WTC11 (cell line): ENCODE data around the gene SLC22A7. TPM values are rescaled to one million over a fixed set of nuclear protein-coding genes. Genes with fewer than 3 reads are reported as not detected.

Experiments
- ATAC-seq: fragments of 200-7000 bp; cut with Tn5 transposase; 2 replicates; pipeline ENCODE4 v1.10.0; 2021; ENCODE audit warnings: mild to moderate bottlenecking, moderate library complexity
- CTCF ChIA-PET: fragments of 300-600 bp; sonication (Branson Sonifier 250); formaldehyde crosslinking; loops from one replicate; lab custom pipeline; 2021; ENCODE audit warnings: antibody characterized with exemption; lab: Charles Lee
- POLR2A ChIA-PET: fragments of 350-600 bp; sonication (Branson Sonifier 250); formaldehyde crosslinking; loops from one replicate; lab custom pipeline; 2021; ENCODE audit warnings: antibody characterized with exemption; lab: Charles Lee
- DNase-seq: peaks from one replicate; pipeline ENCODE4 v3.0.0; 2021; ENCODE audit warnings: low spot score
- H3K27ac Mint-ChIP-seq: 2 replicates; pipeline ENCODE4 v1.8.0; 2021; ENCODE audit warnings: mixed read lengths
- H3K27me3 Mint-ChIP-seq: 2 replicates; pipeline ENCODE4 v1.8.0; 2021; ENCODE audit warnings: low read depth, mild to moderate bottlenecking, moderate library complexity, mixed read lengths
- H3K36me3 Mint-ChIP-seq: 2 replicates; pipeline ENCODE4 v1.8.0; 2021; ENCODE audit warnings: mixed read lengths
- H3K4me1 Mint-ChIP-seq: 2 replicates; pipeline ENCODE4 v1.8.0; 2022; ENCODE audit warnings: mixed read lengths
- H3K4me3 Mint-ChIP-seq: 2 replicates; pipeline ENCODE4 v1.8.0; 2021; ENCODE audit warnings: mild to moderate bottlenecking, moderate library complexity, mixed read lengths
- H3K9me3 Mint-ChIP-seq: 2 replicates; pipeline ENCODE4 v1.8.0; 2021; ENCODE audit warnings: mixed read lengths
- ATF1 ChIP-seq: sonication (generic); formaldehyde crosslinking; IDR thresholded peaks from 2 replicates; pipeline ENCODE4 v1.8.1; 2023; ENCODE audit warnings: mild to moderate bottlenecking, moderate library complexity, missing genetic modification reagents
- CDX4 ChIP-seq: fragments of 250-450 bp; sonication (Bioruptor Pico); IDR thresholded peaks from 2 replicates; pipeline ENCODE4 v1.9.0; 2021; ENCODE audit warnings: moderate library complexity, mild to moderate bottlenecking, inconsistent platforms, borderline replicate concordance
- CTCF ChIP-seq: fragments of 200-600 bp; IDR thresholded peaks from 2 replicates; pipeline ENCODE4 v1.8.0; 2022; ENCODE audit warnings: antibody characterized with exemption
- ELF4 ChIP-seq: sonication (generic); formaldehyde crosslinking; IDR thresholded peaks from 2 replicates; pipeline ENCODE4 v1.8.1; 2022; ENCODE audit warnings: low read depth, mild to moderate bottlenecking, moderate library complexity, missing genetic modification reagents
- FOXP1 ChIP-seq: sonication (generic); formaldehyde crosslinking; IDR thresholded peaks from 2 replicates; pipeline ENCODE4 v1.8.0; 2022; ENCODE audit warnings: missing genetic modification reagents, mild to moderate bottlenecking, moderate library complexity, borderline replicate concordance
- IRF1 ChIP-seq: sonication (generic); formaldehyde crosslinking; IDR thresholded peaks from 2 replicates; pipeline ENCODE4 v1.8.0; 2023; ENCODE audit warnings: missing genetic modification reagents
- MAX ChIP-seq: sonication (generic); formaldehyde crosslinking; IDR thresholded peaks from 2 replicates; pipeline ENCODE4 v1.8.0; 2022; ENCODE audit warnings: mild to moderate bottlenecking, missing genetic modification reagents
- PRRX2 ChIP-seq: fragments of 250-450 bp; sonication (Bioruptor Pico); IDR thresholded peaks from 2 replicates; pipeline ENCODE4 v1.8.0; 2021; ENCODE audit warnings: mild to moderate bottlenecking
- SMAD4 ChIP-seq: sonication (generic); formaldehyde crosslinking; IDR thresholded peaks from 2 replicates; pipeline ENCODE4 v1.8.0; 2022; ENCODE audit warnings: mild to moderate bottlenecking, missing genetic modification reagents
- SOX15 ChIP-seq: fragments of 250-450 bp; sonication (Bioruptor Pico); IDR thresholded peaks from 2 replicates; pipeline ENCODE4 v1.9.0; 2021; ENCODE audit warnings: mild to moderate bottlenecking
- TEAD4 ChIP-seq: sonication (generic); formaldehyde crosslinking; IDR thresholded peaks from 2 replicates; pipeline ENCODE4 v1.8.0; 2022; ENCODE audit warnings: mild to moderate bottlenecking, missing genetic modification reagents
- USF1 ChIP-seq: sonication (generic); formaldehyde crosslinking; IDR thresholded peaks from 2 replicates; pipeline ENCODE4 v1.8.0; 2022; ENCODE audit warnings: mild to moderate bottlenecking, missing genetic modification reagents
- ZBTB21 ChIP-seq: sonication (generic); formaldehyde crosslinking; IDR thresholded peaks from 2 replicates; pipeline ENCODE4 v1.8.1; 2023; ENCODE audit warnings: mild to moderate bottlenecking, missing genetic modification reagents, borderline replicate concordance
- ZNF138 ChIP-seq: sonication (generic); formaldehyde crosslinking; conservative IDR thresholded peaks from 2 replicates; pipeline ENCODE4 v1.8.1; 2022; ENCODE audit warnings: mild to moderate bottlenecking, moderate library complexity, missing genetic modification reagents
- total RNA-seq: library from RNA; stranded (reverse); gene quantifications from 3 replicates; pipeline ENCODE4 v1.2.3, GENCODE V29; 2021
- TF ChIP-seq, protein P1 (sequence below): sonication (generic); formaldehyde crosslinking; IDR thresholded peaks from 2 replicates; pipeline ENCODE4 v1.8.1; 2023; ENCODE audit warnings: mild to moderate bottlenecking, missing genetic modification reagents, moderate library complexity
- TF ChIP-seq, protein P2 (sequence below): sonication (generic); formaldehyde crosslinking; IDR thresholded peaks from 2 replicates; pipeline ENCODE4 v1.8.0; 2023; ENCODE audit warnings: mild to moderate bottlenecking, missing genetic modification reagents
- TF ChIP-seq, protein P3 (sequence below): fragments of 250-450 bp; sonication (Bioruptor Pico); IDR thresholded peaks from 2 replicates; pipeline ENCODE4 v1.9.0; 2021; ENCODE audit warnings: mild to moderate bottlenecking
- TF ChIP-seq, protein P4 (sequence below): sonication (generic); formaldehyde crosslinking; IDR thresholded peaks from 2 replicates; pipeline ENCODE4 v1.8.1; 2022; ENCODE audit warnings: low read depth, missing genetic modification reagents, borderline replicate concordance

Gene SLC22A7
- total RNA-seq, 1 experiment from 2014 or later: not detected

GRCh38 chr6:43273707-43274106 is 24.4 kb upstream of the SLC22A7 start:
- peaks cover 86% of the 10 kb centered on the region for H3K27me3 Mint-ChIP-seq
- H3K4me3 Mint-ChIP-seq: peak overlapping the region; percentile 84; the same call in 1 of the 2 replicates
- DNase-seq (no peak), ATAC-seq (no peak)
- POLR2A ChIA-PET: interaction anchor here (0.8 kb wide), 1 partner anchor 35 kb away, joined by 4 read pairs; the partner anchor contains the start of gene CRIP3
- no peak overlapping the region for H3K27ac Mint-ChIP-seq
- H3K9me3 Mint-ChIP-seq: no peaks in the 10 kb centered on the region
- TF ChIP-seq ZNF138 (CRISPR knock-in tag) (no peak), PRRX2 (CRISPR knock-in tag) (no peak), SOX15 (CRISPR knock-in tag) (no peak), CDX4 (no peak), MAX (no peak)
- TF ChIP-seq, protein P1, sequence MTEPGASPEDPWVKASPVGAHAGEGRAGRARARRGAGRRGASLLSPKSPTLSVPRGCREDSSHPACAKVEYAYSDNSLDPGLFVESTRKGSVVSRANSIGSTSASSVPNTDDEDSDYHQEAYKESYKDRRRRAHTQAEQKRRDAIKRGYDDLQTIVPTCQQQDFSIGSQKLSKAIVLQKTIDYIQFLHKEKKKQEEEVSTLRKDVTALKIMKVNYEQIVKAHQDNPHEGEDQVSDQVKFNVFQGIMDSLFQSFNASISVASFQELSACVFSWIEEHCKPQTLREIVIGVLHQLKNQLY: no peak
- TF ChIP-seq, protein P2, sequence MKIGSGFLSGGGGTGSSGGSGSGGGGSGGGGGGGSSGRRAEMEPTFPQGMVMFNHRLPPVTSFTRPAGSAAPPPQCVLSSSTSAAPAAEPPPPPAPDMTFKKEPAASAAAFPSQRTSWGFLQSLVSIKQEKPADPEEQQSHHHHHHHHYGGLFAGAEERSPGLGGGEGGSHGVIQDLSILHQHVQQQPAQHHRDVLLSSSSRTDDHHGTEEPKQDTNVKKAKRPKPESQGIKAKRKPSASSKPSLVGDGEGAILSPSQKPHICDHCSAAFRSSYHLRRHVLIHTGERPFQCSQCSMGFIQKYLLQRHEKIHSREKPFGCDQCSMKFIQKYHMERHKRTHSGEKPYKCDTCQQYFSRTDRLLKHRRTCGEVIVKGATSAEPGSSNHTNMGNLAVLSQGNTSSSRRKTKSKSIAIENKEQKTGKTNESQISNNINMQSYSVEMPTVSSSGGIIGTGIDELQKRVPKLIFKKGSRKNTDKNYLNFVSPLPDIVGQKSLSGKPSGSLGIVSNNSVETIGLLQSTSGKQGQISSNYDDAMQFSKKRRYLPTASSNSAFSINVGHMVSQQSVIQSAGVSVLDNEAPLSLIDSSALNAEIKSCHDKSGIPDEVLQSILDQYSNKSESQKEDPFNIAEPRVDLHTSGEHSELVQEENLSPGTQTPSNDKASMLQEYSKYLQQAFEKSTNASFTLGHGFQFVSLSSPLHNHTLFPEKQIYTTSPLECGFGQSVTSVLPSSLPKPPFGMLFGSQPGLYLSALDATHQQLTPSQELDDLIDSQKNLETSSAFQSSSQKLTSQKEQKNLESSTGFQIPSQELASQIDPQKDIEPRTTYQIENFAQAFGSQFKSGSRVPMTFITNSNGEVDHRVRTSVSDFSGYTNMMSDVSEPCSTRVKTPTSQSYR (CRISPR knock-in tag): no peak
- no peaks in the 10 kb centered on the region for H3K36me3 Mint-ChIP-seq
- CTCF ChIA-PET: interaction anchor here (1.4 kb wide), 1 partner anchor 10 kb away, joined by 5 read pairs; no protein-coding TSS in a partner anchor
- peaks cover 44% of the 10 kb centered on the region for H3K4me1 Mint-ChIP-seq

DNA sequence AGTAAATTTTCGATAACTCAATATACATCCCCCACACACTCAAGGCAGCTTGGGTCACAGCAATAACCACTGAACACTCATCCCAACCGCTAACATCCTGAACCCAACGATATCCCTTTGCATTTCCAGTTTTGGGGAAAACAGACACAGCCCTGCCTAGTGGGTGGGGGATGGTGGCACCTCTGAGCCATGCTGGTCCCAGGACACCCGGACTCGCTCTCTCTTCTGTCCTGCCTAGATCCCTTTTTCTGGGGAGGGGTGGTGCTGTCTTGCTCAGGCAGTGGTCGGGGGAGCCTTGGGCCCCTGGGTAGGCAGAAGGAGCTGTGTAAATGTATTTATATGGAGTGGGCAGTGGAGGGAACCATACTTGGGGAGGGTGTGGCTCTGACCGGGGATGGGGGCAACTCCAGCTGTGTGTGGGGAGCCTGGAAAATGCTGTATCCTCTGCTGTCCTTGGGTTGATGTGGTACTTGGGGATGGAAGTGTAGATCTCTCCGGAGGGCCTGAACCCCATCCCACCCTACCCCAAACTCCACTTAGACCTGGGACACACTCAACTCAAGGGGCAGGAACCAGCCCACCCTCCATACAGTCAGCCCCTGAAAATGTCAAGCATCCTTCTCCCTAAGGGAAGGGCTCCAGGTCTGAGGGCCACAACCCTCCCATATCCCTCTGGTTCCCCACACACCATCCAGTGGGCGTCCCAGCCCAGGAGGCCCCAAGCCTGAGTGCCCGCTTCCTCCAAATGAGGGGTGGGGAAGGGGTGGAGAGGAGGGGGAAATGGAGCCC is 23.7 kb upstream of the SLC22A7 start:
- ATAC-seq (no peak), DNase-seq (no peak)
- Mint-ChIP-seq H3K36me3 (no peaks in the 10 kb centered on the region), H3K27me3 (peaks cover 79% of the 10 kb centered on the region)
- no peak for TF ChIP-seq ZBTB21
- no peak for TF ChIP-seq ELF4 (CRISPR knock-in tag)
- no peak for TF ChIP-seq USF1 (CRISPR knock-in tag)
- TF ChIP-seq ATF1: no peak
- TF ChIP-seq CTCF: no peak
- TF ChIP-seq, protein P3, sequence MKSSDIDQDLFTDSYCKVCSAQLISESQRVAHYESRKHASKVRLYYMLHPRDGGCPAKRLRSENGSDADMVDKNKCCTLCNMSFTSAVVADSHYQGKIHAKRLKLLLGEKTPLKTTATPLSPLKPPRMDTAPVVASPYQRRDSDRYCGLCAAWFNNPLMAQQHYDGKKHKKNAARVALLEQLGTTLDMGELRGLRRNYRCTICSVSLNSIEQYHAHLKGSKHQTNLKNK (CRISPR knock-in tag): no peak
- TF ChIP-seq TEAD4 (CRISPR knock-in tag): no peak
- TF ChIP-seq FOXP1: no peak; the same call in 1 of the 2 replicates
- no peak for TF ChIP-seq IRF1 (CRISPR knock-in tag)
- TF ChIP-seq, protein P4, sequence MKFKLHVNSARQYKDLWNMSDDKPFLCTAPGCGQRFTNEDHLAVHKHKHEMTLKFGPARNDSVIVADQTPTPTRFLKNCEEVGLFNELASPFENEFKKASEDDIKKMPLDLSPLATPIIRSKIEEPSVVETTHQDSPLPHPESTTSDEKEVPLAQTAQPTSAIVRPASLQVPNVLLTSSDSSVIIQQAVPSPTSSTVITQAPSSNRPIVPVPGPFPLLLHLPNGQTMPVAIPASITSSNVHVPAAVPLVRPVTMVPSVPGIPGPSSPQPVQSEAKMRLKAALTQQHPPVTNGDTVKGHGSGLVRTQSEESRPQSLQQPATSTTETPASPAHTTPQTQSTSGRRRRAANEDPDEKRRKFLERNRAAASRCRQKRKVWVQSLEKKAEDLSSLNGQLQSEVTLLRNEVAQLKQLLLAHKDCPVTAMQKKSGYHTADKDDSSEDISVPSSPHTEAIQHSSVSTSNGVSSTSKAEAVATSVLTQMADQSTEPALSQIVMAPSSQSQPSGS: no peak
- TF ChIP-seq PRRX2 (CRISPR knock-in tag): no peak
- no peak for TF ChIP-seq SMAD4 (CRISPR knock-in tag)
- TF ChIP-seq, all 79 proteins: peak for 0
- peak overlapping the region; percentile 84 for H3K4me3 Mint-ChIP-seq
- no peak overlapping the region for H3K27ac Mint-ChIP-seq
- no peaks in the 10 kb centered on the region for H3K9me3 Mint-ChIP-seq
- POLR2A ChIA-PET: interaction anchor here (0.8 kb wide), 1 partner anchor 34 kb away, joined by 4 read pairs; the partner anchor contains the start of gene CRIP3
- CTCF ChIA-PET: no interaction called here
- peaks cover 42% of the 10 kb centered on the region for H3K4me1 Mint-ChIP-seq
